ENCODE measurements around the gene MYOZ3.
A peak's percentile ranks its signal among the peaks of the same experiment; 100 is the strongest.

MYOZ3 gene

GRCh38 chr5:150661086-150661485 lies at the start of gene MYOZ3:
Gene MYOZ3, plus strand, starts transcription at chr5:150661251. Its CDS starts 1,691 bp downstream, at chr5:150662942.
- peak; percentile 30 for DNase-seq

- peak; percentile 49 for DNase-seq
These were observed 48.6 kb upstream of the MYOZ3 start for GRCh38 chr5:150612405-150612804.

- DNase-seq = no peak
These were observed 48.0 kb upstream of the MYOZ3 start for GRCh38 chr5:150612905-150613670.

- DNase-seq = peak; percentile 54
These were observed 46.9 kb upstream of the MYOZ3 start for GRCh38 chr5:150613991-150614660.

GRCh38 chr5:150614661-150615060 lies 46.4 kb upstream of the MYOZ3 start:
- DNase-seq = no peak

GRCh38 chr5:150615141-150615699 lies 45.8 kb upstream of the MYOZ3 start:
- peak; percentile 70 for DNase-seq

GRCh38 chr5:150616024-150616470 lies 45.0 kb upstream of the MYOZ3 start:
- DNase-seq = peak; percentile 83

- DNase-seq = peak; percentile 83
These were observed 44.5 kb upstream of the MYOZ3 start for GRCh38 chr5:150616506-150616905.

- DNase-seq = no peak
These were observed 42.9 kb upstream of the MYOZ3 start for GRCh38 chr5:150618163-150618562.

GRCh38 chr5:150618588-150619281 lies 42.3 kb upstream of the MYOZ3 start:
- no peak for DNase-seq

- DNase-seq = peak; percentile 50
These were observed 41.5 kb upstream of the MYOZ3 start for GRCh38 chr5:150619359-150620230.

GRCh38 chr5:150621301-150621700 lies 39.8 kb upstream of the MYOZ3 start:
- peak; percentile 37 for DNase-seq

- DNase-seq = peak; percentile 91
These were observed 38.9 kb upstream of the MYOZ3 start for GRCh38 chr5:150622157-150622556.

GRCh38 chr5:150623152-150623877 lies 37.7 kb upstream of the MYOZ3 start:
- DNase-seq = no peak

- DNase-seq = no peak
These were observed 37.2 kb upstream of the MYOZ3 start for GRCh38 chr5:150623878-150624216.

- peak; percentile 70 for DNase-seq
These were observed 36.5 kb upstream of the MYOZ3 start for GRCh38 chr5:150624334-150625163.

GRCh38 chr5:150625164-150625535 lies 35.9 kb upstream of the MYOZ3 start:
- no peak for DNase-seq

GRCh38 chr5:150625831-150626746 lies 35.0 kb upstream of the MYOZ3 start:
- no peak for DNase-seq

GRCh38 chr5:150626853-150627276 lies 34.2 kb upstream of the MYOZ3 start:
- DNase-seq = peak; percentile 57

Data from NCI-H69 (cell line).